SIG-M5 treated with dmso at 0.1 percent for 504 hours (cell line): ENCODE results near the gene ORMDL2.
"Not testable (repeated sequence)": the region's sequence is repeated elsewhere in the genome, so short reads cannot be mapped to it uniquely, and the experiment has no call there.

Experiments
- DNase-seq: peaks from one replicate; lab custom pipeline; 2025; ENCODE audit not compliant: unreplicated experiment; lab: John Stamatoyannopoulos, UW

Gene ORMDL2

DNA sequence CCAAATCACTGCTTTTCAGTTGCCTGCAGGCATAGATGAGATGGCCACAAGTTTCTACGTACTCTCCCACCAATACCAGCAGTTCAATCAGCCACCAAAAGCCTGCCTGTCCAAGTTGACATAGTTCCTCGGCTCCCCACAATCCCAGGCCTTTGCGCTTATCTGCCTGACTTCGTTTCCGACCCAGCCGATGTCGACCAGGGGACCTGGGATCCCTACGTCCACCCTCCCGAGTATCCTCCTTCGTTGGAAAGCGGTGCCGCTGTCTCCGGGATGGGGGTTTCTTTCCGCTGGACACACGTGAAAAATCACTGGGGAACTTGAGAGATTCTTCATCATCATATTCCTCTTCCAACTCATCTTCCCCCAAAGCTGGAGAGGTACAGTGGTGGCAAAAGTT lies 10.0 kb downstream of the ORMDL2 start:
- DNase-seq, result no peak

- no peak for DNase-seq
Measured at GRCh38 chr12:55828357-55828756, 10.5 kb downstream of the ORMDL2 start.

DNA sequence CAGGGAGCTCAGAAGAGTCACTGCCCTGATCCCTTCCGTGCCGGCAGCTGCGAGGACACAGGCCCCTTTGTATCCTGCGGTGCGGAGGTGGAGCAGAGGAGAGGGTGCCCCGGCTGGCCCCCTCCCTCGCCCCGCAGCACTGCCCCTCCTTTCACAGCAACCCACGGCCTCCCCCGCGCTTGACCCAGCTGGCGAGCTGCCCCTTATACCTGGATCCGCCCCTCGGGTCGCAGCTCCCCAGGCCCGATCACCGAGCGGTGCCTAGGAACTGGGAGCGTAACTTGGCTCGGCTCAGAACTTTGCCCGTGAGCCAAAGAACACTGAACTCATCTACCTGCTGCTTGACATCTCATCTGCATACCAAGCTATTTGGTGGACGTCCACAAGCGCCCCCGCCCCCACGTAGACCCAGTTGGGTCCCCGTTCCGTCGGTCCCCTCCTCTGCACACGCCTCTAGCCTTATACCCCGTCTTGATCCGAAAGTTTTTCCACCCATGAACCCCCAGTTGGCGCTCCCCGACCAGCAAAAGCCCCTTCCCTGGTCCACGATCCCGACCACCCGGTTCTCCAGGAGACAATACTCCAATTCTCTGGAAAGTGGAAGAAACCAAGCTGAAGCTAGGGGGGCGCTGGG lies 12.2 kb downstream of the ORMDL2 start:
- peak; percentile 69 for DNase-seq

DNA sequence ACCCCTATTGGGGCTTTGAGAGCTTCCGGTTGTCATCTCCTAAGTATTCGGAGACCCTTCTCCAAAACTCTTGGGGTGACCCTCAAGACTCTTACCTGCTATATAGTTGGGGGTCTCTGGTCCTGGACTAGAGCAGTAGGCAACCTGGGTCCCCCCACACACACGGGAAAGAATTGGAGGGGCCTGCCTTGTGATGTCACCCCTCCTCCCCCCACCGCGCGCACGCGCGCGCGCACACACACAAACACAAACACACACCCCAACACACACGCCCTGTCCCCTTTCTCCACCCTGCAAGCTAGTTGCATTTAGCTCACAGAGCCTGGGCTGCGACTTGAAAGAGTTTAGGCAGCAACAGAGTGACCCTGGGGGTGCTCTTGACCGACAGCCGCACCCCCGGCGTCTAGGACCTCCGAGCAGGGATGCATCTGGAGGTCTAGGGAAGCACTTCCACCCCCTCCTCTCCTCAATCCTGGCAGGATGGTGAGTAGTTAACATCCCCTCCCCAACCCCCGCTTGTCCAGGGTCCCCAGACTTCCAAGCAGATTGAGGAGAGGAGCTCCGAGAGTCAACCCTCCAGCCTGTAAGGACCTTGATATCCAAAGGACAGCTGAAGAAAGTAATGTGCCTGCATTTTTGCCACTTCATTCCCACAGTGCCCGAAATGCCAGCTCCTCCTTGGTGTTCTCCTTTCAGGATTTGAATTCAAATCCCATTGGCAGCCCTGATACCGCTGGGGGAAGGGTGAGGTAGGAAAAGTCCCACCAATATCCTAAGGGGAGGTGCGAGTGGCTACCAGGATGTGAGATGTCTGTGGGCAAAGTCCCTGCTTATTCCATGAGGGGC lies 13.0 kb downstream of the ORMDL2 start:
- DNase-seq, result peak; percentile 20

DNA sequence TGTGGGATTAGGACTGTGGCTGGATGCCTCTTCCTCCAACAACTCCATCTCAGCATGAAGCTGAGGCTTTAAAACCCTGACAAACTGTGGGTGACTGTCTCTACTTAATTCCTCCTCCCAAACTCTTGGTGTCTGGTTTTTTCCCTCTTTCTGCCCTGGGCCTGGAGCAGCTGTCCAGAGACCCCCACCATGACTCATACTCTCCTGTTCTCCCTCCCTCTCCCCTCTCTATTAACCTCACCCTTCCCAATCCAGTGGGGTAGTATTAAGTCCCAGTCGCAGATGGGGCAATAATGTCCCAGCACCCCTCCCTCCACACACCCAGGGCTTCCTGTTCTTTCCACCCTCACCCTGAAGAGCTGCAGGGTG lies 13.6 kb downstream of the ORMDL2 start:
- no peak for DNase-seq

- DNase-seq, result no peak
Measured at GRCh38 chr12:55833056-55833455, 15.2 kb downstream of the ORMDL2 start.

GRCh38 chr12:55834400-55834799 lies 16.6 kb downstream of the ORMDL2 start:
- DNase-seq, result not testable (repeated sequence)

GRCh38 chr12:55838361-55838760 lies 20.5 kb downstream of the ORMDL2 start:
- DNase-seq, result no peak

DNA sequence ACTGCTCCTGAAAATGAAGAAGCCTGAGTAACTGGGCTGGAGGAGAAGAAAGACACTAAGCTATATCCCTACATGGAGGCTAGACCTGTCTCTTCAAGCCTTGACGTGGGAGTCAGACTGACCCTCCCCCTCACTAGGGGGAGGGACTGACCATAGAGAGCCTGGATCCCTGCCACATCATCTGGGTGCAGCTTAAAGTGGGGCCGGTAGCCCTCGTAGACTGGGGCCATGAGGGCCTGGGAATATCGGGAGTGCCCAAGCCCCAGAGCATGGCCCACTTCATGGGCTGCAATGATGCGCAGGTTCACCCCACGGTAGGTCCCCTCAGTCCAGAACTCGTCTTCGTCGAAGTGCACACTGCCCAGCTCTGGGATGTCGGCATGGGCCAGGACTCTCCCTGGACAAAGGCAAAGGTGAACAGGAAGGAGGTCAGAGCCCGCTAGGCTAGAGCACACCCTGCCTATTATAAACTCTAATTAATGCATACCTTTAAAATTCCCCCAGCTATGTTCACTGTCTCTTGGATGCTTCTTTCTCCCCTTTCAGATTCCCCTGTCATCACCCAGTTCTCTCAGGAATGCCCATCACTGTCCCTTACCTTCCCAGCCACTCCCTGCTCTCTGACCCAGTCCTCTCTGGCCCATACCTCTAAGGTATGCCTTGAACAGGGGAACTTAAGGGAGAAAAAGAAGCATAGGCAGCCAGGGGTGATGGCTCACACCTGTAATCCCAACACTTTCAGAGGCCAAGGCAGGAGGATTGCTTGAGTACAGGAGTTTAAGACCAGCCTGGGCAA lies 21.7 kb downstream of the ORMDL2 start:
- no peak for DNase-seq

DNA sequence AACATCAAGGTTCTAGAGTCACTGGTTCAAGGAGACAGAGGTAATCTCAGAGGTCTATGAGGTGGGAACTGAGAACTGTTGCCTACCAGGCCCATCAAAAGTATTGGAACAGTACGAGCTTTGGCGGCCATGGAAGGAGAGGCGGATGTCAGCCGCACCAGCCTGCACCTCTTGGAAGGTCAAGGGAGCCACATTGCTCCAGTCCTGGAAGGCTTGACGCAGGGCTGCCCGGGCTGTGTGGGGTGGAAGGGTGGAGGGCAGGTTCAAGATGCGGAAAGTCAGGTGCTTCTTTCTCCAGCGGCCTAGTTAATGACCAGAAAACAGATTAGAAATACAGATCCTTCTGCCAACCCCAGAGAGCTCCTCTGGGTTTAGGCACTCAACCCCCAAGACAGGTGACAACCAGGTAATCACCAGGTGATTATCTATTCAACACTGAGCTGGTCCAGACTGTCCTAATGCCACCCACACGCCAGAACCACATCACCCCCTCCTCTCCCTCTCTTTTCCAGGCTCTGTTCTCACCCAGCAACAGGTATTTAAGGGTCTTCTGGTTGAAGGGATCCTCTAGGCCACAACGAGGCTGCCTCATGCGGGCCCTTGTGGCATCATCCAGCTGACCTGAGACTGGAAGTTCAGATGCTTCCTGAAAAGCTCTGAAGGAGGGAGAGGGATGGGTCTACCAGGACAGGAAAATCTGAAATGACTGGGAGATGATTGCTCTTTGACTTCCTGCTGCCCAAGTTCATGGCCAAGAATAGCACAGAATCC lies 22.9 kb downstream of the ORMDL2 start:
- no peak for DNase-seq

DNA sequence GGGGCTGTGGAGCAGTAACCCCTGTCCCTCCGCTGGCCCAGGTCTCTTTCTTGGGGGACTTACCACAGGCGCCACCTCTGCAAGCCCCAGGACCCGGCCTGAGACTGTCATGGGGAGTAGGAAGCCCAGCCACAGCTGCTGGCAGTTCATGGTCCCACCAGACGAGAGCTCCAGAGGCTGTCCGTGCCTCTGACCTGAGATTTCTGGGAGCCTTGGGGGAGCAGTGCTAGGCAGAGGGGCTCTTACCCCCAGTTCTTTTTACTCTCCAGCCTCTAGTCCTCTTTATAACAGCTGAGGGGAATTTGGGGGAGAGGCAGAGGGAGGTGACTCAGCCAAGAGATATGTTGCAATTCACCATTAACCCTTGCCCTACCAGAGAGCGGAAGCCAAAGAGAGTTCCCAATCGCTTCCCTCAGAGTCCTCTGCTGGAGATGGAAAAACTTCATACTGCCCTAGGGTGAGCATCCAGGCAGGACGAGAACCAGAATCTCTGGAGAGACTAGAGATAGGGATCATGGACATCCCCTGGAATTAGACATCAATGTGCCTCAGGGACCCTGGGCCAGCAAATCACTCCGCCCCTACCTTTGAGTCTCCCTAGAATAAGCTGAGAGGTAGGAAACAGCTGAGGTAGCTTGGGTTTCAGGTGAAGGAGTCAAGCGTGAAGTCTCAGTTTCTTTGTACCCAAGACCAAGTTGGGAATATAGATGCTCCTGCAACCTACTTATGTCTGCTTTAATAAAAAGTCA lies 25.0 kb downstream of the ORMDL2 start, which contains the start of gene MMP19:
Gene MMP19 (minus strand): TSS at position 256 of the 749 bp plus-strand sequence. CDS start 106 bp downstream, at position 150.
- DNase-seq, result peak; percentile 78

DNA sequence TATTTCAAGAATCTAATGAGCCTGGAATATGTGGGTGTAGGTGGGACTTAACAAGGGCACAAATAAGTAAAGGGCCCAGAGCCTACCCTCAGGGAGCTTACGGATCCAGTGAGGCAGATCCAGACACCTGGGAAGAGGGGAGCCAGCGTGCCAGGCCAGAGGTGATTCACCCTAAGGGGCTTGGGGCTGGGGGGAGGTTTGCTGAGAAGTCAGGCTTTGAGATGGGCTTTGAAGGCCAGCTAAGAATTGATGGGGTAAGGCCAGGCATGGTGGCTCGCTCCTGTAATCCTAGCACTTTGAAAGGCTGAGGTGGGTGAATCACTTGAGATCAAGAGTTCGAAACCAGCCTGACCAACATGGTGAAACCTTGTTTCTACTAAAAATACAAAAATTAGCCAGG lies 25.6 kb downstream of the ORMDL2 start:
- DNase-seq, result no peak

GRCh38 chr12:55844961-55845360 lies 27.1 kb downstream of the ORMDL2 start:
- DNase-seq, result no peak

GRCh38 chr12:55845361-55845760 lies 27.5 kb downstream of the ORMDL2 start:
- DNase-seq, result no peak

- no peak for DNase-seq
Measured at GRCh38 chr12:55845785-55846496, 28.1 kb downstream of the ORMDL2 start.

DNA sequence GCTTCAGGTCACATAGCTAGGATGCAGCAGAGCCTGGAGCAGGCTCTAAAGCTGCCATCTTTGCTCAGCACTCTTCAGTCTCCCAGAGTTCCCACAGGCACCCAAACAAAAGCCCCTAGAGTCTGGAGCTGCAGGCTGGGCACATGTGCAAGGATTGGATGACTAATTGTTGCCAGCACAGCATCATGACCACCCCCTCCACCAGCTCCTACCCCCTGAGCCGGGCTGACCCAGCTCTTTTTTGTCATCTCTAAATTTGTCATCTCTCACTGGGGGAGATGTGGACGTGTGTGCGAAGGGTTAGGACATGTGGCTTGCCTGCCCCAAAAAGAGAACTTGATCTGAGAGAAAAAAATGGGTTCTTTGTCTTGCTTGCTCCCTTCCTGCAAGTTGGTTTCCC lies 29.2 kb downstream of the ORMDL2 start:
- peak; percentile 67 for DNase-seq

DNA sequence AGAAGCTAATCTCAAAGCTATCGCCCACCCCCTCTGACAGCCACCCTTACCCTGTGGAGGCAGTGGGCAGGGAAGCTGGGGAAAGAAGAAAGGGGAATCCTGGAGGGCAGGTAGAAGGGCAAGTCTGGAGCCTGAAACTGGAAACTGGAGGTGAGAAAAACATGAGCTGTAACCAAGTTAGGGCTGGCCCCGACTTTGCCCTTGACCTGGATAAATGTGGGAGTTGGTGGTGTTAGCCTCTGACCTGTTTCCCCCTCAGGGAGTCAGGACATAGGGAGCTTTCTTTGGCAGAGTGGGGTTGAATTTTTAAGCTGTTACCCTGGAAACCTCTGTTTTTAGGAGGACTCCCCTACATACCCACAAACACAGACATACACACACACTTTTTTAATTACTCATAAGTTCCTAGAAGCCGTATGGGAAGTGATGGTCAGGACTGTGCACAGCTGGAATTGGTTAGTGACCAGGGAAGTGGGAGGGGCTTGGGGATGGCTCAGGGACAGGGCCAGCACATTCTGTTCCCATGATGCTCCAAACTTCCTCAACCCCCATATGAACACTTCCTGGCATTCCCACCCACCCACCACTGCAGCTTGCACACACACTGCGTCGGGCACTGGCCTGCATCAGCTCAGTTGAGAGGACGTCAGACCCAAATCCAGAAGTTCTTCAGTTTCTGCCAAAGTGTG lies 29.9 kb downstream of the ORMDL2 start:
- DNase-seq, result peak; percentile 57

DNA sequence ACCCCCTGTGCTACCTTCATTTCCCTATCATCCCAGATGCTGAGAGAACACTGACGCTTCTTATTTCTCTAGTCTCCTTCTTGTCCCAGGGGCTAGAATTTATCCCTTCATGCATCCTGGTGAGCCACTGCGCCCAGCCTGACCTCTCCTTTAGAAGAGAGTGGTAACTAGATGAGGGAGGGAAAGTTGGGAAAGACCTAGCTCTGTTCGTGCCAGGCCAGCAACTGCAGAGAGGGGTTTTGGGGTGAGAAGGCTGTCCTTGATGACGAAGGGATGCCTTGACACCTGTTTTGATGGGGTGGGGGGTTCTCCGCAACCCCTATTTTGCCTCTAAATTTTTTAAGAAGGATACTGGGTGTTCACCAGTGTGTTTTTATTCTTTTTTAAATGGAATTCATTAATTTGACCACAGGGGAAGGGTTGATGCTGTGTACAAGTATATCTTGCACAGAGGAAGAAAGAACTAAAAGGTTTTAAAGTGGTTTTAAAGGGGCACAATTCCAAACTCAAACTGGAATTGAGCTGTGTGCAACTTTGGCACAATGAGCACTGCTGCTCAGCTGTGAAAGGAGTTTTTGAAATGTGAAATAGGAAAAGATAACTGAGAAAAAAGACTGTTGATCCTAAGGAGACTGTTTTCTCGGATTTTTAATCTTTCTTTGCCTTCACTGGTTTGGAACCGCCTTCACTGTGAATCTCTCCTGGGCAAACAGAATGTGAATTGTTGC lies 31.9 kb downstream of the ORMDL2 start:
- DNase-seq, result no peak
